GM21529 (cell line): ENCODE measurements around the gene ATXN7L3.

Experiments
- ATAC-seq: cut with Tn5 transposase; IDR thresholded peaks from one replicate; pipeline ENCODE4 v1.9.1; 2021; ENCODE audit not compliant: unreplicated experiment

Gene ATXN7L3

GRCh38 chr17:44219108-44219615, 19.5 kb upstream of the ATXN7L3 start:
- peak; percentile 37 for ATAC-seq

GRCh38 chr17:44218344-44219107, 18.8 kb upstream of the ATXN7L3 start:
- peak; percentile 23 for ATAC-seq

GRCh38 chr17:44217738-44218343, 18.2 kb upstream of the ATXN7L3 start:
- ATAC-seq, result no peak

- ATAC-seq, result no peak
Measured at GRCh38 chr17:44216694-44217093, 17.0 kb upstream of the ATXN7L3 start.

GRCh38 chr17:44216173-44216572, 16.5 kb upstream of the ATXN7L3 start:
- ATAC-seq, result no peak

GRCh38 chr17:44214896-44215295, 15.2 kb upstream of the ATXN7L3 start:
- no peak for ATAC-seq

GRCh38 chr17:44214230-44214494, 14.5 kb upstream of the ATXN7L3 start:
- ATAC-seq, result no peak

- ATAC-seq, result no peak
Measured at GRCh38 chr17:44213403-44214229, 13.9 kb upstream of the ATXN7L3 start.

- no peak for ATAC-seq
Measured at GRCh38 chr17:44212507-44213402, 13.1 kb upstream of the ATXN7L3 start.

GRCh38 chr17:44211281-44212265, 11.9 kb upstream of the ATXN7L3 start:
- no peak for ATAC-seq

GRCh38 chr17:44210342-44211192, 10.9 kb upstream of the ATXN7L3 start:
- peak; percentile 76 for ATAC-seq

GRCh38 chr17:44209786-44210341, 10.2 kb upstream of the ATXN7L3 start:
- no peak for ATAC-seq

- no peak for ATAC-seq
Measured at GRCh38 chr17:44207743-44208142, 8.1 kb upstream of the ATXN7L3 start.

- no peak for ATAC-seq
Measured at GRCh38 chr17:44207319-44207718, 7.6 kb upstream of the ATXN7L3 start.

- no peak for ATAC-seq
Measured at GRCh38 chr17:44206825-44207155, 7.1 kb upstream of the ATXN7L3 start.

GRCh38 chr17:44205962-44206824, 6.5 kb upstream of the ATXN7L3 start:
- ATAC-seq, result no peak

- no peak for ATAC-seq
Measured at GRCh38 chr17:44204441-44204882, 4.8 kb upstream of the ATXN7L3 start.
